Cerebellar cortex (tissue), 1 donor: ENCODE measurements around the gene SCAMP1.

ENCODE experiments used
- DNase-seq: peaks from one replicate; pipeline ENCODE4 v3.0.0-alpha.2; 2015; ENCODE audit warnings: low spot score

The SCAMP1 gene

GRCh38 chr5:78496373-78496772, 136.0 kb downstream of the SCAMP1 start:
- no peak for DNase-seq

- DNase-seq: peak; percentile 51
Measured at GRCh38 chr5:78497573-78498533, 137.4 kb downstream of the SCAMP1 start.

- DNase-seq: no peak
Measured at GRCh38 chr5:78499485-78499884, 139.1 kb downstream of the SCAMP1 start.

- no peak for DNase-seq
Measured at GRCh38 chr5:78500028-78500427, 139.6 kb downstream of the SCAMP1 start.

GRCh38 chr5:78500871-78501270, 140.5 kb downstream of the SCAMP1 start:
- DNase-seq: no peak

GRCh38 chr5:78501411-78502352, 141.3 kb downstream of the SCAMP1 start:
- no peak for DNase-seq

GRCh38 chr5:78503958-78504653, 143.7 kb downstream of the SCAMP1 start:
- no peak for DNase-seq

GRCh38 chr5:78504704-78505677, 144.6 kb downstream of the SCAMP1 start:
- peak; percentile 59 for DNase-seq

GRCh38 chr5:78505860-78506259, 145.4 kb downstream of the SCAMP1 start:
- DNase-seq: no peak

GRCh38 chr5:78506261-78507024, 146.0 kb downstream of the SCAMP1 start:
- DNase-seq: no peak

GRCh38 chr5:78507531-78507930, 147.1 kb downstream of the SCAMP1 start:
- no peak for DNase-seq

- DNase-seq: no peak
Measured at GRCh38 chr5:78508186-78508765, 147.9 kb downstream of the SCAMP1 start.

GRCh38 chr5:78509145-78509865, 148.9 kb downstream of the SCAMP1 start:
- no peak for DNase-seq

GRCh38 chr5:78509884-78510769, 149.7 kb downstream of the SCAMP1 start:
- DNase-seq: peak; percentile 39

- DNase-seq: no peak
Measured at GRCh38 chr5:78511121-78511906, 150.9 kb downstream of the SCAMP1 start.

GRCh38 chr5:78512435-78512834, 152.0 kb downstream of the SCAMP1 start:
- DNase-seq: no peak

- DNase-seq: no peak
Measured at GRCh38 chr5:78513441-78513840, 153.0 kb downstream of the SCAMP1 start.
